ENCODE results near the gene POLR1H.

DNA sequence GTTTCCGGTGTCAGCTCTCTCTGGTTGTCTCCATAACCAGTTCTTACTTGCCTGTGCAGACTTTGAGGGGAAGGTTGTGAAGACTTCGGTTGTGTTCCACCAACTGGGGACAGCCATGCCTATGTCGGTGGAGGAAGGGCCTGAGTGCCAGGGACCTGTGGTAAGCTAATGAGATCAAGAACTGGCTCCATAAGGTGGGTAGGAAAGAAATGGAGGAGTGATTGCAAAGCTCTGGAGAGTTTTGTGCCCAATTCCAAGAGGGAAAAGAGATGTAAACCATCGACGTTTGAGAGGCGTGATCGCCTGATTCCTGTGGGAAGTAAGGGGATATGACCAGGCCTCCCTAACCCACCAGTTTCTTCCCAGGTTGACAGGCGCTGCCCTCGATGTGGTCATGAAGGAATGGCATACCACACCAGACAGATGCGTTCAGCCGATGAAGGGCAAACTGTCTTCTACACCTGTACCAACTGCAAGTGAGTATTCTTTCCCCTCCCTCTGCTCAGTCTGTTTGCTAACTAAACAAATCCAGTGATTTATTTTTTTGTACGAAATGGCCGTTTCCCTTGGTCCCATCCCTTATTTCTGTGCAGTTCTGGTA, 893 bp downstream of the POLR1H start:
- TF ChIP-seq, protein P1, sequence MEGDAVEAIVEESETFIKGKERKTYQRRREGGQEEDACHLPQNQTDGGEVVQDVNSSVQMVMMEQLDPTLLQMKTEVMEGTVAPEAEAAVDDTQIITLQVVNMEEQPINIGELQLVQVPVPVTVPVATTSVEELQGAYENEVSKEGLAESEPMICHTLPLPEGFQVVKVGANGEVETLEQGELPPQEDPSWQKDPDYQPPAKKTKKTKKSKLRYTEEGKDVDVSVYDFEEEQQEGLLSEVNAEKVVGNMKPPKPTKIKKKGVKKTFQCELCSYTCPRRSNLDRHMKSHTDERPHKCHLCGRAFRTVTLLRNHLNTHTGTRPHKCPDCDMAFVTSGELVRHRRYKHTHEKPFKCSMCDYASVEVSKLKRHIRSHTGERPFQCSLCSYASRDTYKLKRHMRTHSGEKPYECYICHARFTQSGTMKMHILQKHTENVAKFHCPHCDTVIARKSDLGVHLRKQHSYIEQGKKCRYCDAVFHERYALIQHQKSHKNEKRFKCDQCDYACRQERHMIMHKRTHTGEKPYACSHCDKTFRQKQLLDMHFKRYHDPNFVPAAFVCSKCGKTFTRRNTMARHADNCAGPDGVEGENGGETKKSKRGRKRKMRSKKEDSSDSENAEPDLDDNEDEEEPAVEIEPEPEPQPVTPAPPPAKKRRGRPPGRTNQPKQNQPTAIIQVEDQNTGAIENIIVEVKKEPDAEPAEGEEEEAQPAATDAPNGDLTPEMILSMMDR (IDR thresholded peaks at IDR 0.05), result no peak
- TF ChIP-seq POLR2AphosphoS5 (IDR thresholded peaks at IDR 0.05) (no peak), POLR2A (IDR thresholded peaks at IDR 0.05; ENCODE audit: low read depth) (no peak)
